GM12872 (cell line): ENCODE measurements around the gene SATL1.

Source experiments
- TF ChIP-seq, protein P1 (sequence below): IDR thresholded peaks from 3 replicates; pipeline ENCODE4 v1.5.1; 2011; ENCODE audit warnings: low read depth, mild to moderate bottlenecking, low read length, moderate library complexity; ENCODE audit not compliant: insufficient read depth

SATL1 gene

DNA sequence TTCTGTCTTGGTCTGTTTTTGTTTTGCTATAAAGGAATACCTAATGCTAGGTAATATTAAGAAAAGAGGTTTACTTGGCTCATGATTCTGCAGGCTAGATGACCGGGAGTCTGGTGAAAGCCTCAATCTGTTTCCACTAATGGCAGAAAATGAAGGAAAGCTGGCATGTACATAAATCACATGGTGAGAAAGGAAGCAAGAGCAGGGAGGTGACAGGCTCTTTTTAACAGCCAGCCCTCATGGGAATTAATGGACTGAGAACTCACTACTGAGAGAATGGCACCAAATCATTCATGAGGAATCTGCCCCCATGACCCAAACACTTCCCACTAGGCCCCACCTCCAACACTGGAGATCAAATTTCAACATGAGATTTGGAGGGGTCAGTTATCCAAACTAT lies 27.6 kb downstream of the SATL1 start:
- TF ChIP-seq, protein P1, sequence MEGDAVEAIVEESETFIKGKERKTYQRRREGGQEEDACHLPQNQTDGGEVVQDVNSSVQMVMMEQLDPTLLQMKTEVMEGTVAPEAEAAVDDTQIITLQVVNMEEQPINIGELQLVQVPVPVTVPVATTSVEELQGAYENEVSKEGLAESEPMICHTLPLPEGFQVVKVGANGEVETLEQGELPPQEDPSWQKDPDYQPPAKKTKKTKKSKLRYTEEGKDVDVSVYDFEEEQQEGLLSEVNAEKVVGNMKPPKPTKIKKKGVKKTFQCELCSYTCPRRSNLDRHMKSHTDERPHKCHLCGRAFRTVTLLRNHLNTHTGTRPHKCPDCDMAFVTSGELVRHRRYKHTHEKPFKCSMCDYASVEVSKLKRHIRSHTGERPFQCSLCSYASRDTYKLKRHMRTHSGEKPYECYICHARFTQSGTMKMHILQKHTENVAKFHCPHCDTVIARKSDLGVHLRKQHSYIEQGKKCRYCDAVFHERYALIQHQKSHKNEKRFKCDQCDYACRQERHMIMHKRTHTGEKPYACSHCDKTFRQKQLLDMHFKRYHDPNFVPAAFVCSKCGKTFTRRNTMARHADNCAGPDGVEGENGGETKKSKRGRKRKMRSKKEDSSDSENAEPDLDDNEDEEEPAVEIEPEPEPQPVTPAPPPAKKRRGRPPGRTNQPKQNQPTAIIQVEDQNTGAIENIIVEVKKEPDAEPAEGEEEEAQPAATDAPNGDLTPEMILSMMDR, result no peak

DNA sequence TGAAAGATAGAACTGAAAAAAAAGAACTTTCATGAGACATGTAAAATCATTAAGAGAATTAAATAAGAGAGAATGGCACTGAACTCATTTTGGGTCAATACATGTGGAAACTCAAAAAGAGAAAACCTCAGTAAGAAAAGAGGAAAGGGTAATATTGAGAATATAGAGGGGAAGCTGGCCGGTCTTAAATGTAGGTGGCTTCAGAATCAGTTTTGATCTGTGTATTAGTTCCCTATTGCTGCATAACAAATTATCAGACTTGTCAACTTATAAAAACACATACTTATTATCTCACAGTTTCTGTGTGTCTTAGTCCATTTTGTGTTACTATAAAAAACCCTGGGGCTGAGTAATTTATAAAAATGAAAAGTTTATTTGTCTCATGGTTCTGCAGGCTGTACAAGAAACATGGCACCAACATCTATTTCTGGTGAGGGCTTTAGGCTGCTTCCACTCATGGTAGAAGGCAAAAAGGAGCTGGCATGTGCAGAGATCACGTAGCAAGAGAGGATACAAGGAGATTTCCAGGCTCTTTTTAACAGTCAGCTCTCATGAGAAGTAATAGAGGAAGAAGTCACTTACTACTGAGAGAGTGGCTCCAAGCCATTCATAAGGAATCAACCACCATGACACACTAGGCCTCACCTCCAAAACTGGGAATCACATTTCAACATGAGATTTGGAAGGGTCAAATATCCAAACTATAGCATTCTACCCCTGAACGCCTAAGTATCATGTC lies 29.6 kb downstream of the SATL1 start:
- TF ChIP-seq, protein P1, result no peak

DNA sequence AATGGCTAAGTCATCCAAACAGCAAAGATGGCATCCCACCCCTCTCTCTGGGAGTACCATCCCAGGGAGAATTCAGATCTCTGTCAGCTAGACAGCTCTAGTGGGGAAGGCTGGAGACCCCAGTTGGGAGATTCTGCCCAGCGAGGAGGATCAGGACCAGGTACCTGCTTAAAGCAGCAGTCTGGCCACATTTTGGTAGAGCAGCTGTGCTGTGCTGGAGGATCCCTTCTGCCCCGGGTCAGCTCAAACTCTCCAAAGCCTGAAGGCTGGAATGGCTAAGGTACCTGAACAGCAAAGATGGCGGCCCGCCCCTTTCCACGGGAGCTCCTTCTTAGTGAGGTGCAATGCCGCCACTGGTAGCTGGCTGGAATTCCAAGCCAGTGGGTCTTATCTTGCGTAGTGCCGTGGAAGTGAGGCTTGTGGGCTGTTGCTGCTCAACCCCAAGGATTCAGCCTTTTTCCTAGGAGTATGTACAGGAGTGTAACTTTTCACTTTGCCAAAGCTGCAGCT lies 40.1 kb downstream of the SATL1 start:
- TF ChIP-seq, protein P1, result no peak

DNA sequence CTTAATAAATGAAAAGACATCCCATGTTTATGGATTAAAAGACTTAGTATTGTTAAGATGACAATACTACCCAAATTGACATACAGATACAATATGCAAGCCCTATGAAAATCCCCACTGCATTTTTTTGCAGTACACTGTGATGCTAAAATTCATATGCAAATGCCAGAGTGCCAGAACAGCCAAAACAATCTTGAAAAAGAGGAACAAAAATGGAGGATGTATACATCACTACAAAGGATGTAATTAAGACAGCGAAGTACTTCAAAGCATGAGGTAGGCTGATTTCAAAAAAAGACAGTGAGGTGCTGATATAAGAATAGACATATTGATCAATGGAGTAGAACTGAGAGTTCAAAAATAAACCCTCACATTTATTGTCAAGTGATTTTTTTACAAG lies 47.3 kb downstream of the SATL1 start:
- TF ChIP-seq, protein P1, result no peak

DNA sequence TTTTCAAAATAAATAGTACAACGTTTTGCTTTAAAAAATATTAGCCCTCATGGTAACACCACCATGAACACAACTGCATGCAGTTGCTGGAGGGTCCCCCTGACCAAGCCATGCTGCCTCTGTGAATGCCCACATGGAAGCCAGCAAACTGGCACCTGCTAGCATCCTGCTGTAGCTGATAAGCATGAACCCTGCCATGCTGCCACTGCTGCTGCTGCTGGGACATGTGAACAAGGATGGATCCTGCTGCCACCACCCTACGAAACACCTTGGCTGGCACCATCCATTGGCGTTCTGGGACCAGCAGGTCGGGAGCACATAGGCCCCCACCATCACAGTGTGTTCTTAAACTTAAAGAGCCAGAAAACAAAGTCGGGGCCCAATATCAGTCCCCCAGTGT lies 83.9 kb downstream of the SATL1 start:
- TF ChIP-seq, protein P1, result no peak

DNA sequence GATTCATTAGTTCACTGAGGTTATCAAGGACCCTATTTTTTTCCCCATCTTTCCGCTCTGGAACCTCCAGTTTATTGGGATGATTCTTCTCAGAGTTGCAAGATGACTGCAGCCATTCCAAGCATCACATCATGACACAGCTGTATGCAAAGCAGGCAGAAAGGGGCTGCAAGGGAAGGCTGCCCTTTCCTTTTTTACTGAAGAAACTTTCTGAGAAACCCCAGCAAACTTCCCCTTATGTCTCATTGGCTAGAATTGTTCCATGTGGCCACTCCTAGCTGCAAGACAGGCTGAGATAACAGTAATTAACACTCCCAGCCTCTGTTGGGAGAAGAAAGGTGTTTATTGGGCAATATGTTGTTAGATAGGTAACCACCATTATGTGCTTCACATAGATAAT lies 102.6 kb downstream of the SATL1 start:
- TF ChIP-seq, protein P1, result no peak

DNA sequence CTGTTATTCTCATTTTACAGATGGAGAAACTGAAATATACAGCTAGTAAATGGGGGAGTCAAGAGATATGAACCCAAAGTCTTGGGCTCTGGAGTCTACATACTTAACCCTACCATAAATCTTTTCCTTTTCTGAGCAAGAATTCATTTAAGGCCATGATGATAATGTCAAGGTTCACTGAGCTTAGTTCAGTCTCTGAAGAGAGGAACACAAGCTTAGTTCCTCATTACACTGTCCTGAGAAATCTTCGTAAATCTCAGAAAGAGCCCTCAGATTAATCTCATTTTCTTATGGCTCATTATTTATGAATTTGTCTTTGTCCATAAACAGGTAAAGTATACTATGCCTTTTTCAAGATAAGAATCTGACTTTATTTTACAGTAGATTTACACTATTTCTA lies 104.2 kb downstream of the SATL1 start:
- TF ChIP-seq, protein P1, result no peak

DNA sequence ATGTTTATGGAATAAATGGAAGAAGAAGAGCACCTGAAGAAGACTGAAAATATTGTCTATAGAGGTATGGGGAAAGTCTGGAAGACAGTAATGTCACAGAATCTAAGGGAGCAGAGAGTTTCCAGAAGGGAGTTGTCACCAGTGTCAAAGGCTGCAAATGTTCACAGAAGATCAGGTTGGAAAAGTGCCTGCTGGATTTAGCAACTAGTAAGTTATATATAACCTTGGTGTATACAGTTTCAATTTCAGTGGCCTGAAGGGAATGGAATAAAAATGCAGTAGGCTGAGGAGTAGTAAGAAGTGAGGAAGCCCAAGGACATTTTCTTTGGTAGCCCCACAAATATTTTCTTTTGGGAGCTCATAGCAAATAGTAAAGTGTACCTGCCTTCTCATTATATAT lies 107.2 kb downstream of the SATL1 start:
- TF ChIP-seq, protein P1, result no peak
